Fibroblast of villous mesenchyme (primary cell): ENCODE data around the gene MYADML2. TPM values are rescaled to one million over a fixed set of nuclear protein-coding genes. Genes with fewer than 3 reads are reported as not detected.

Source experiments
- DNase-seq: peaks from one replicate; pipeline ENCODE4 v3.0.0-alpha.2; 2010; ENCODE audit warnings: low read depth
- H3K4me3 ChIP-seq: 2 replicates; pipeline ENCODE4 v1.5.1; 2011; ENCODE audit warnings: low read depth, mild to moderate bottlenecking, low read length
- total RNA-seq: library from RNA; depleted of rRNA; stranded (reverse); fragments of >200 nt; gene quantifications from 2 replicates; pipeline ENCODE4 v1.2.3, GENCODE V29; 2012
- TF ChIP-seq, protein P1 (sequence below): IDR thresholded peaks from 2 replicates; pipeline ENCODE4 v1.5.1; 2012; ENCODE audit warnings: low read depth, mild to moderate bottlenecking, low read length; ENCODE audit not compliant: insufficient read depth

MYADML2 gene
- total RNA-seq, 1 donor: not detected

DNA sequence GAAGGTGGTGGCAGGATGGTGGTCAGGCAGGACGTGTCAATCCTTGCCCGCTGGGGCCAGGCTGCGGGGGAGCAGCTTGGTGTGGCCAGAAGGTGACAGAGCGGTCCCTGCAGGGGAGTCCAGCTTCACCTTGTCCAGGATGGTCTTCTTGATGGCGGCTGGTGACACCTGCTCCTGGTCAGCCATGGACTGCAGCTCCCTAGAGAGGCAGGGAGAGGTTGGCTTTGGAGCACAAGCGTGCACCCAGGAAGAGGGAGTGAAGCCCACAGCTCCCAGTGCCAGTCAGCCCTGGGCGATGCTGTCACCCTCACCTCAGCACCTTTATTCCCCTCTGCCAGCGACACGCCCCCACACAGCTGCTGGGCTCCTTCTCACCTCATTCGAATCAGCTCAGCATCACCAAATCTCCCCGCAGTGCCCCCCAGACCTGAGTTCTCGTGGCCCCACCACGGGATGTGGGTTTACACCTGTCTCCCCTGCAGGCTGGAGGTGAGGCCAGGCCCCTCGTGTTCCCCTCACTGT, 13.8 kb downstream of the MYADML2 start:
- TF ChIP-seq, protein P1, sequence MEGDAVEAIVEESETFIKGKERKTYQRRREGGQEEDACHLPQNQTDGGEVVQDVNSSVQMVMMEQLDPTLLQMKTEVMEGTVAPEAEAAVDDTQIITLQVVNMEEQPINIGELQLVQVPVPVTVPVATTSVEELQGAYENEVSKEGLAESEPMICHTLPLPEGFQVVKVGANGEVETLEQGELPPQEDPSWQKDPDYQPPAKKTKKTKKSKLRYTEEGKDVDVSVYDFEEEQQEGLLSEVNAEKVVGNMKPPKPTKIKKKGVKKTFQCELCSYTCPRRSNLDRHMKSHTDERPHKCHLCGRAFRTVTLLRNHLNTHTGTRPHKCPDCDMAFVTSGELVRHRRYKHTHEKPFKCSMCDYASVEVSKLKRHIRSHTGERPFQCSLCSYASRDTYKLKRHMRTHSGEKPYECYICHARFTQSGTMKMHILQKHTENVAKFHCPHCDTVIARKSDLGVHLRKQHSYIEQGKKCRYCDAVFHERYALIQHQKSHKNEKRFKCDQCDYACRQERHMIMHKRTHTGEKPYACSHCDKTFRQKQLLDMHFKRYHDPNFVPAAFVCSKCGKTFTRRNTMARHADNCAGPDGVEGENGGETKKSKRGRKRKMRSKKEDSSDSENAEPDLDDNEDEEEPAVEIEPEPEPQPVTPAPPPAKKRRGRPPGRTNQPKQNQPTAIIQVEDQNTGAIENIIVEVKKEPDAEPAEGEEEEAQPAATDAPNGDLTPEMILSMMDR: no peak
- H3K4me3 ChIP-seq: no peak overlapping the region
- no peak for DNase-seq

DNA sequence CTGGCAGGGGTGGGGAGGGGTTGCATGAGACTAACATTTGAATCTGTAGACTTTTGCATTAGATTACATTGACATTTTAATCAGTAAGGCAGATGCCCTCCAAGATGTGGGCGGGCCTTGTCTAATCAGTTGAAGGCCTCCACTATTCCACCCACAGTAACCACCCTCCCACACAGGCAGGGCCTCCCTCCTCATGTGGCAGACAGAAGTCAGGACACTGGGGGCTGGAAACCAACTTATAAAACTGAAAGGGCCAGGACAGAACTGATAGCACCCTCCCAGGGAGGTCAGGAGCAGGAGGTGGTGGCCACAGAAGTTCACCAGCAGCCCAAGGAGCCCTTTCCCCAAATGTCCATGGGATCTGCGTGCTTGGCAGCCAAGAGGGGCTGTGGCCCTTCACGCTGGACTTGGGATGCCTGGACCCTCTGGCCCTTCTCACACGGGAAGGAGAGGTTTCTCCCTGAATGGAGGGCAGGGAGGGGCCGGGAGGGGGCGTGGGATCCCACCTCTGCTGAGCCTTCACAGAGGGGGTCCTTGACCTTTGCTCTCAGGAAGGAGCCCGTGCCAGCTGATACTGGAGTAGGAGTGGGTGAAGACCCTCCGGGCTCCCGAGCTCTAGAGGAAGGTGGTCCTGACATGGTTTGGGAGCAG, 14.6 kb downstream of the MYADML2 start:
- DNase-seq: no peak
- TF ChIP-seq, protein P1: no peak
- no peak overlapping the region for H3K4me3 ChIP-seq

GRCh38 chr17:81931557-81932332, 15.3 kb downstream of the MYADML2 start:
- no peak for DNase-seq
- TF ChIP-seq, protein P1: no peak
- no peak overlapping the region for H3K4me3 ChIP-seq

GRCh38 chr17:81931189-81931556, 15.9 kb downstream of the MYADML2 start:
- H3K4me3 ChIP-seq: no peak overlapping the region
- no peak for DNase-seq
- TF ChIP-seq, protein P1: no peak

DNA sequence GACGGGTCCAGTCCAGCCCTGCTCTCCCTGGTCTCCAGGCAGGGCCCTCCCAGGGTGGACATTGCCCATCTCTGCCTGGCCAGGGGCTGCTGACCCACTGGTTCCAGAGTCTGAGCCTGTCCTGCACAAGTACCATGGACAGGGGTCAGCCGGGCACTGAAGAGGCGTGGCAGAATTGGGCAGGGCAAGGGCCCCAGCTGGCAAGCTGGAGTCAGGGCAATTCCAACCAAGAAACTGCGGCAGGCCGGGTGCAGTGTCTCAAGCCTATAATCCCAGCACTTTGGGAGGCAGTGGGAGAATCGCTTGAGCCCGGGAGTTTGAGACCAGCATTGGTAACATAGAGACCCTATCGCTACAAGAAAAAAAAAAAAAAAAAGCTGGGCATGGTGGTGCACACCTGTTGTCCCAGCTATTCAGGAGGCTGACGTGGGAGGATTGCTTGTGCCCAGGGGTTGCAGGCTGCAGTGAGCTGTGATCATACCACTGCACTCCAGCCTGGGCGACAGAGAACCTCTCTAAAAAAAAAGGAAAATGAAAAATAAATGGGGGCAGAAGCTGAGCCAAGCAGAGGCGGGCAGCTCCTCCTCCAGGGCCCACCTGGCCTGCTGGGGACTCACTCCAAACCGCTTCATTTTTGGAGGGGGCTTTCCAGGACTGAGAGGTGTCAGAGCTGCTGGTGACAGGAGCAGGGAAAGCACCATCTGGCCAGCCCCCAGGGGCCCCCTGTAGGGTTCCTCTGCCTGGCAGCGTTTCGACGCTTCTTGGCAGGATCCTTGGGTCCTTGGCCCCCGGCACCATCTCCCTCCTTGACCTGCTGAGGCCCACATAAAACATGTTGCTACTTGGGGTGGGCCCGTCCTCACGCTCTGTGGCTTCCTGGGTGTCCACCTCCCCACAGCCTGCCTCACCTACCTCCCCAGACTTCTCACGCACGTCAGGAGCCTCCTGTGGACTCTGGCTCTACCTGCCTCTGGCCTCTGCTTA, 16.6 kb downstream of the MYADML2 start:
- TF ChIP-seq, protein P1: no peak
- H3K4me3 ChIP-seq: no peak overlapping the region
- no peak for DNase-seq
